Middle frontal gyrus (tissue), 1 donor: ENCODE results near the gene CLCN5.

Experiments
- DNase-seq: peaks from one replicate; pipeline ENCODE4 v3.0.0-alpha.2; 2015; ENCODE audit warnings: low spot score; ENCODE audit errors: extremely low spot score

The CLCN5 gene

GRCh38 chrX:49932791-49933190, 10.4 kb downstream of the CLCN5 start:
- no peak for DNase-seq

GRCh38 chrX:49934148-49934547, 11.8 kb downstream of the CLCN5 start:
- DNase-seq = no peak

GRCh38 chrX:49934729-49935128, 12.3 kb downstream of the CLCN5 start:
- no peak for DNase-seq

GRCh38 chrX:49947781-49948180, 25.4 kb downstream of the CLCN5 start:
- no peak for DNase-seq

- no peak for DNase-seq
Measured at GRCh38 chrX:49949961-49950360, 27.6 kb downstream of the CLCN5 start.

GRCh38 chrX:49951524-49952193, 29.3 kb downstream of the CLCN5 start:
- DNase-seq = no peak

- no peak for DNase-seq
Measured at GRCh38 chrX:49956313-49956712, 33.9 kb downstream of the CLCN5 start.

- DNase-seq = no peak
Measured at GRCh38 chrX:49958727-49959485, 36.5 kb downstream of the CLCN5 start.

- DNase-seq = no peak
Measured at GRCh38 chrX:49959602-49960001, 37.2 kb downstream of the CLCN5 start.

- DNase-seq = no peak
Measured at GRCh38 chrX:49960061-49960460, 37.7 kb downstream of the CLCN5 start.

- DNase-seq = no peak
Measured at GRCh38 chrX:49970674-49971073, 48.3 kb downstream of the CLCN5 start.

GRCh38 chrX:49972328-49972860, 50.0 kb downstream of the CLCN5 start:
- no peak for DNase-seq

- no peak for DNase-seq
Measured at GRCh38 chrX:49976682-49977197, 54.3 kb downstream of the CLCN5 start.

GRCh38 chrX:49977319-49978090, 55.1 kb downstream of the CLCN5 start:
- no peak for DNase-seq

GRCh38 chrX:49978176-49978575, 55.8 kb downstream of the CLCN5 start:
- DNase-seq = no peak

GRCh38 chrX:49986058-49986457, 63.7 kb downstream of the CLCN5 start:
- no peak for DNase-seq

- DNase-seq = no peak
Measured at GRCh38 chrX:49987651-49988050, 65.3 kb downstream of the CLCN5 start.

- no peak for DNase-seq
Measured at GRCh38 chrX:49988143-49988542, 65.7 kb downstream of the CLCN5 start.

GRCh38 chrX:49991758-49992157, 69.4 kb downstream of the CLCN5 start:
- DNase-seq = no peak

- DNase-seq = no peak
Measured at GRCh38 chrX:49992853-49993252, 70.5 kb downstream of the CLCN5 start.

- DNase-seq = no peak
Measured at GRCh38 chrX:49993661-49994060, 71.3 kb downstream of the CLCN5 start.
